ENCODE results near the gene FIBCD1.

FIBCD1 gene, protein sequence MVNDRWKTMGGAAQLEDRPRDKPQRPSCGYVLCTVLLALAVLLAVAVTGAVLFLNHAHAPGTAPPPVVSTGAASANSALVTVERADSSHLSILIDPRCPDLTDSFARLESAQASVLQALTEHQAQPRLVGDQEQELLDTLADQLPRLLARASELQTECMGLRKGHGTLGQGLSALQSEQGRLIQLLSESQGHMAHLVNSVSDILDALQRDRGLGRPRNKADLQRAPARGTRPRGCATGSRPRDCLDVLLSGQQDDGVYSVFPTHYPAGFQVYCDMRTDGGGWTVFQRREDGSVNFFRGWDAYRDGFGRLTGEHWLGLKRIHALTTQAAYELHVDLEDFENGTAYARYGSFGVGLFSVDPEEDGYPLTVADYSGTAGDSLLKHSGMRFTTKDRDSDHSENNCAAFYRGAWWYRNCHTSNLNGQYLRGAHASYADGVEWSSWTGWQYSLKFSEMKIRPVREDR

DNA sequence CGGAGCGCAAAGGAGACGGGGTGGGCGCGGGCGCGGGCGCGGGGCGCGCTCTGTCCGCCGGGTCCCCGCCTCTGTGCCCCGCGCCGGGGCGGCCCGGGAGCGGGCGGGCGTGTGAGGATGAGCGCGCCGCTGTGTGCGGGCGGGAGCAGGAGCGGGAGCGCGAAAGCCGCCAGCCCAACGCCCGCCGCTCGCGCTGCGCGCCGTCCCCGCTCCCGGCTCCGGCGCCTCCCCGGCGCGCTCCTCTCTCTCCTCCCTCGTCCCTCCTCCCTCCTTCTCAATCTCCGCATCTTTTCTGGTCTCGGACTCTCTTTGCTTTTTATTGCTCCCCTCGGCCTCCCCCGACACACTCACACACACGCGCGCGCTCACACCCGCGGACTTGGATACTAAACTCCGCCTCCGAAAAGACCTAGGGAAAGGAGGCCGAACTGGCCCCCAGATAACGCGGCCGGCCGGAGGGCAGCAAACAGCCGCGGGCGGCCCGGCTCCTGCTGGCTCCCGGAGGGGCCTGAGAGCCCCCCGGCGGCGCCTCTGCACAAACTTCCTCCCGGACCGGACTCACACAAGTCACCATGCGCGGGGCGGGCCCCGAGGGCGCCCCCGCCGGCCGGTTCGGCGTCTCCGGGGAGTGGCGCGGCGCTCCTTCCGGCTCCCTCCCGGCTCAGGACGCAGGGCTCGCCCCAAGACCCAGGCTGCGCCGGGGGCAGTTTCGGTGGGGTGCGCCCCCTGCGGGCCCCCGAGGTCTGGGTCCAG is at the start of gene FIBCD1:
Gene FIBCD1 (minus strand): TSS at position 596 of the 753 bp plus-strand sequence. CDS start 640 bp downstream, outside the sequence.
- DNase-seq (ENCODE audit: low read depth), result no peak

GRCh38 chr9:130988400-130988747 is 49.3 kb upstream of the FIBCD1 start:
- no peak for DNase-seq (ENCODE audit: low read depth)

GRCh38 chr9:130987738-130988399 is 48.8 kb upstream of the FIBCD1 start:
- no peak for DNase-seq (ENCODE audit: low read depth)

- DNase-seq (ENCODE audit: low read depth), result no peak
Observed at GRCh38 chr9:130987054-130987453, 48.0 kb upstream of the FIBCD1 start.

- DNase-seq (ENCODE audit: low read depth), result no peak
Observed at GRCh38 chr9:130986356-130986965, 47.4 kb upstream of the FIBCD1 start.

DNA sequence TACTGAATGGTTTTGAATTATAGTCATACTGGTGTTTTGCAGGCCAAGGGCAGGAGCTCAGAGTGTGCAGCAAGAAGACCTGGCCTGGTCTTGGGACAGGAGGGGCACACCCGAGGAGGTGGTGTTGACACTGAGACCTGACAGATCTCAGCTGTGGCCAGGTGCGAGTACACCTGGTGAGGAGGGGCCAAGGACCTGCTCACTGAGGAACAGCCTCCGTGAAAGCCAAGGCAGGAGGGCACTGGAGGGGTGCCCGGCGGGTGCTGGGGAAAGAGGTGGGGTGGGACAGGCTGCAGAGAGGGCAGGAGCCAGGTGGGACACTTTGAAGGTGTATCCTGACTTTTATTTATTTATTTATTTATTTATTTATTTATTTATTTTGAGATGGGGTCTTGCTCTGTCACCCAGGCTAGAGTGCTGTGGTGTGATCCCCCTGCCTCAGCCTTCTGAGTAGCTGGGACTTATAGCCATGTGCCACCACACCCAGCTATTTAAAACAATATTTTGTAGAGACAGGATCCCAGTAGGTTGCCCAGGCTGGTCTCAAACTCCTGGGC is 46.6 kb upstream of the FIBCD1 start:
- DNase-seq (ENCODE audit: low read depth), result no peak

DNA sequence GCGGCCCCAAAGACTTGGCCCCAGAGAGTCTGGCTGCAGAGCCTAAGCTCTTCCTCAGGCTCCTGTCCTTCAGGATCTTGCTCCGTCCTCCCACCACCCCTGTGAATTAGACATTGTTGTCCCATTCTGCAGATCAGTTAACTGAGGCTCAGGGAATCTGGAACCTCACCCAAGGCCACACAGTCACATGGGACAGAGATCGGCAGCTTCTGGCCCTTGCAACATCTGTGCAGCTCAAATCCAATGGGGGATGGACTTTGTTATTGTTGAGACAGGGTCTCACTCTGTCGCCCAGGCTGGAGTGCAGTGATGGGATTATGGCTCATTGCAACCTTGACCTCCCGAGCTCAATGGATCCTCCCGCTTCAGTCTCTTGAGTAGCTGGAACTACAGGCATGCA is 46.0 kb upstream of the FIBCD1 start:
- no peak for DNase-seq (ENCODE audit: low read depth)

GRCh38 chr9:130984521-130984920 is 45.5 kb upstream of the FIBCD1 start:
- no peak for DNase-seq (ENCODE audit: low read depth)

- DNase-seq (ENCODE audit: low read depth), result no peak
Observed at GRCh38 chr9:130983970-130984369, 44.9 kb upstream of the FIBCD1 start.

DNA sequence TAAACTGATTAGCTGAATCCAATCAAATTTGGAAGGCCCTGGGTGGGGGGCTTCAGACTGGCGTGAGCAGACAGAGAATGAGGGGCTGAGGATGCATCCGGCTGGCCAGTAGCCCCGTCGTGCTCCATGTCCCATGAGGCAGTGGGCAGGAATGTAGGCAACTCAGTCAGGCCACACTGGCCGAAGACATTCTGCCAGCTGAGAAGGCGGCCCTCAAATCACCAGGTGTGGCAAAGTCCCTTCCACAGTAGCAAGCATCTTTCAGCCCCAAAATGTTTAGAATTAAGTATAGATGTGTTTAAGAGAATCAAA is 44.3 kb upstream of the FIBCD1 start:
- no peak for DNase-seq (ENCODE audit: low read depth)

DNA sequence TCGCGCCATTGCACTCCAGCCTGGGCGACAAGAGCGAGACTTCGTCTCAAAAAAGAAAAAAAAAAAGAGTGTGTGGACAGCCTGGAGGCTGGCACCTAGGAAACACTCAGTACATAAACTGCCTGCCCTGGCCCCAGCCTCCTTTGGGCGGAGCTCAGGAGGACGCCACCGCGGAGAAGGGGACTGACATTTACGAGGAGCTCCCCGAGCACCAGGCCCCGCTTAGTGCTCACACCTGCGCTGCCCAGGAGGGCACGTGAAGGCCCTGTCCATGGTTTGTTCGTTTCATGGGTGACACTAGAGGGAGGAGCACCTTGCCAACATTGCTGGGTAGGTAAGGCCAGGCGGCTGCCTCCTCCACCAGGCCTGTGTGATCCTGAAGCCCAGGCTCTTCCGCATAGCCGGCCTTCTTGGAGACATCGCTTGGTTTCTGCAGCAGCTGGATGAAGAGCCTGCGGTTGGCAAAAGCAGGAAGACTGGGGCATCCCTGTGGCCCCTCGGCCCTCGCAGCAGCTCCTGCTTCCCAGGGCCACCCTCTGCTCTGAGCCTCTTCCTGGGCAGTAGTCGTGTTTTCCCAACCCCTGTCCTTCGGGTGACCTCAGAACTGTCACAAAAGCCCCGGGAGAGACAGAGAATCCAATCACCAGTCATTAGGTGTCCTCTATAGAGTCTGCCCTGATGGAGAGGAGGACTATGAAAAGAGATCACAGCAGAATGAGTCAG is 43.8 kb upstream of the FIBCD1 start:
- no peak for DNase-seq (ENCODE audit: low read depth)

- no peak for DNase-seq (ENCODE audit: low read depth)
Observed at GRCh38 chr9:130981756-130982137, 42.7 kb upstream of the FIBCD1 start.

DNA sequence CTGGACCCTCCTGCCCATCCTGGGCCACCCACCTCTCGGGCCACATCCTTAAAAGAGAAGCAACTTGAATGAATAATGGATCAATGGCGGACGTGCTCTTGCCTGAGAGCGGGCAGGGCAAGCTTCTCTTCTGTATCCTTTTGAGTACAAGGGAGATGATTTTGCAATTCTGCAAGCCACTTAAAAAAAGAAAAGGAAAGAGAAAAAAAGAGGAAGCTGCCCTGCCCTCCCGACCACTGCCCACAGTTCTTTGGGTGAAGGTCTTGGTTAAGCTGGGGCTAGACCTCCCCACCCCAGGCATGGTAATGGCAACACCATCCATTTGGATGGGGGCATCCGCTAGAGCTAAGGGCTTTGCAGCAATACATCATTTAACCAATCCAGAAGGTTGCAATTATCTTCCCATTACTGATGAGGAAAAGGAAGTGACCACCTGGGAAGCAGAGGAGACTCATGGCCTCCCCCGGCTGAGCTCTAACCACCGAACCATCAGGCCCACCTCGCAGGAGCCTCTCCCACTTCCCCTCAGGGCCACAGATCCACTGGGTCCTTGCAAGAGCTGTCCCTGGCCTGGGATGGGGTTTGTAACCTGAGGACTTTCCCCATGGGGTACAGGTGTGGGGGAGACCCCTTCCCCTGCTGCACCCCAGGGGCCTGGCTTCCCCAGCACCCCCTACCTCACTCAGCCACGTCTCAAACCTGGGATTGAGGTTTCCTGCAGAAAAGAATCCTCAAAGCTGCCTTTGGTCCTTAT is 42.1 kb upstream of the FIBCD1 start:
- DNase-seq (ENCODE audit: low read depth), result no peak

DNA sequence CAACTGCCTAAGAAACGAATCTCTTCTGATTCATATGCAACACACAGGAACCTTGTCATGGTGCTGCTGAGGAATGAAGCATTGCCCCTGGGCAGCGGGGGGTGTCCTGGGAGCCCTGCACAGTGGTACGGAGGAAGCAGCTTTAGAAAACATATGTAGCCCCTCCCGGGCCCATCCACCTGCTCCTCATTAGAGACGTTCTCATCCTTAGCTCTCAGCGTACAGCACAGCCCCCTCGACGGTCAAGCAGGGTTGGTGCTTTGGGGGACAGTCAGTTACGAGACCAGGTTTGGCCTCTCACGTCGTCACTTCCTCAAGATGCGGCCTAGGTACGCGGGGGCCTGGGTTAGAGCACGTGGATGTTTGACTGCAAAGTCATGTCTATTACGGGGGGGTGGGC is 41.5 kb upstream of the FIBCD1 start:
- no peak for DNase-seq (ENCODE audit: low read depth)

DNA sequence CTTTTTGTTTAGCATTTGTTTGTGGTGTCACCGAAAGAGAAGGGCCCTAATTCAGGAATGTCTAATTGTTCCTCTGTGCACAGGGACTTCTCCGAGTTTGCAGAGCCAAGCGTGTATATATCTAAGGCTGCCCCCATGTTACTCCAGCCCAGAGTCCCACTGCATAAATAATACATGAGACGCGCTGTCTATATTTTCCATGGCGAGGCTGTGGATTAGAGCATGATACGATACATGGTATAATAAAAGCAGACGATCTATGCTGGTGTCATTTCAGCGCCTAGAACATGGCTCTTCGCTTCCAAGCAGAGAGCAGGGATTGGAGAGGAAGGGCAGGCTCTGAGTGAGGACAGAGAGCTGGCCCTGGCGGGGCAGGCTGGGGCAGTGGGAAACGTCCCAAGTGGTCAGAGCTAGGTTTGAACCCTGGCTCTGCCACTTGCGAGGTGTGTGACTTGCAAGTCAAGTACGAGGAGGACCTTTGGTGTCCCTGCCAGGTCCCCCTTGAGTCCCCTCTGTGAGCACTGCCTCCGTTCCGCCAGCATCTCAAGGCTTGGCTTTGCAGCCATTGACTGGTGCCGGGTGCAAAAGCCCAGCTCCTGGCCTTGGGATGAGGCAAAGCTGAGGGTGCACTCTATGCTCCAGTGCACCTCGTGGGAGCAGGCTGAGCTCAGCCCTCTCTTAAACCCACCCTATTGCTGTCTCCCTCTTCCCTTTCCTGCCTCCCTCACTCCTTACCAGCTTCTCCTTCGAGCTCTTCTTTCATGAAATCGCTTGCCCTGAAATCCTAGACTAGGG is 40.7 kb upstream of the FIBCD1 start:
- no peak for DNase-seq (ENCODE audit: low read depth)

DNA sequence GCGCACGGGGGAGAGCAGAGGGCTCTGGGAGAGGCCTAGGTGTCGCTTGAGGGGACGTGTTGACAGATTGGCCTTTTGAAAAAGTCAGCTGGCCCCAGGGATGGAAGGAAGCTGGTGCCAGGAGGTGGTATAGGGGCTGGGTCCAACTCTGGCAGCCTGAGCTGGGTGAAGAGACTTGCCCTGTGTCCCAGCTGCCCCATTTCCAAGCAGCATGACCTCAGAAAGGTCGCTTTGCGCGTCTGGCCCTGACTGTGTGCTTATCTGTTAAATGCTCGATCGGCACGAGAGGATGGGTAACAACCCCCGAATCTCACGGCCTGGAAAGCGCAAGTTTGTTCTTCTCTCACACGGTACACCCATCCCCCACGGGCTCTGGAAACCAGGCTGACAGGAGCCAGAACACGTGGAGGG is 38.8 kb upstream of the FIBCD1 start:
- DNase-seq (ENCODE audit: low read depth), result no peak

DNA sequence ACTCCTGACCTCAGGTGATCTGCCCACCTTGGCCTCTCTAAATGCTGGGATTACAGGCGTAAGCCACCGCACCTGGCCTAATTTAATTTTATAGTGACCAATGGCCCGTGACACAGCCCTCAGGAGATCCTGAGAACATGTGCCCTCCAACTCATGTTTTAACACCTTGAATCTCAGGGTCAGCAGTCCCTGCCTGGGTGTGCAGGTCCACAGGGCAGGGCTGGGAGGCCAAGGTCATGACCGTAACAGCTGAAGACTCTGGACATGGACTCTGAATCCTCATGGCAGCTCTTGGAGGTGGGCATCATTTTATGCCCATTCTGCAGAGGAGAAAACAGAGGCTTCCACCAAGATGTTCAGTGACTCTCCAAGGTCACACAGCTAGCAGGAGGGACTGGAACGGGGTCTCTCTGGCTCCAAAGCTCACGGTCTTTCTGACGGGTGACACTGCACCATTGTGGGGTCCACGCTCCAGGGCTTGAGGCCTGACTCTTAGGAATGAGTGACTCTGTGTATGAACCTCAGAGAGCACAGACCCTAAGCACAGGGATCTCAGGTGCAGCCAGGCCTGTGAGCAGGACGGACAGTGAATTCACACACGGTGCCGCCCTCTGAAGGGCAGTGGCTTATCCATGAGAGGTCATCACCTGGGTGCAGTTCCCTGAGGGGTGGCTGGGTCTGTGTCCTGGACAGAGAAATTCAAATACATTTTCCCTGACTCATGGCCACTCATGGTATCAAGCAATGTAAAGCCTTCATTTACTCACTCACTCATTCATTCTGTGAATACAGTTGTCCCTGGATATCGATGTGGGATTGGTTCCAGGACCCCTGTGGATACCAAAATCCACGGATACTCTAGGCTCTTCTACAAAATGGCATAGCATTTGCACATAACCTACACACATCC is 37.1 kb upstream of the FIBCD1 start:
- DNase-seq (ENCODE audit: low read depth), result no peak

DNA sequence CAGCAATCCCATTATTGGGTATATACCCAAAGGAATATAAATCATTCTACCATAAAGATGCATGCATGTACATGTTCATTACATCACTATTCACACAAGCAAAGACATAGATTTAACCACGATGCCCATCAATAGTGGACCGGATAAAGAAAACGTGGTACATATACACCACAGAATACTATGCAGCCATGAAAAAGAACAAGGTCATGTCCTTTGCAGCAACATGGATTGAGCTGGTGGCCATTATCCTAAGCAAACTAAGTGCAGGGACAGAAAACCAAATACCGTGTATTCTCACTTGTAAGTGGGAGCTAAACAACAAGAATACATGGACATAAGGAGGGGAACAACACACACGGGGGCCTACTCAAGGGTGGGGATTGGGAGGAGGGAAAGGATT is 36.1 kb upstream of the FIBCD1 start:
- no peak for DNase-seq (ENCODE audit: low read depth)

DNA sequence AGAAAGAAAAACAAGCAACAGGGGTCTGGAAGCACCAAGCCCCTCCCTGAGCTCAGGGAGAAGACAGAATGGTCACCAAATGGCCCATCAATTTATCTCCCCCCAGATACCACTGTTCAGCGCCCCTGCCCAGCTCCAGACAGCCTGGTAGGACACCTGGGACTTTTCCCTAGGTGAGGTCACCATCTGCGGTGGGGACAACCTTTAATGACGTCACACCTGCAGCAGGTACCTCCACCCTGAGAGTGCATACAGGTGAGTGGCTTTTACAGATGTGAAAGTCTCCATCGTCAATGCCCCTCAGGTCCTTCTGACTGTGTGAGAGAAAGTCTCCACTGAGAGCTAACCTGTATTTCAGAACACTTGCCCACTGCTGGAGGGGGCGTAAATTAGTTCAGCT is 35.6 kb upstream of the FIBCD1 start:
- DNase-seq (ENCODE audit: low read depth), result no peak

All from activated gamma-delta T cell treated with anti-CD3 and anti-CD28 coated beads, Interleukin-2, amount 50 U/mL, for 16 hours (primary cell).